ENCODE results near the gene INKA2. TPM values are rescaled to one million over a fixed set of nuclear protein-coding genes. Genes with fewer than 3 reads are reported as not detected.

The INKA2 gene
- total and polyA plus RNA-seq, 2 donors (not counting 1 experiment from before 2014, with no cell fraction given): 3.5 to 25.4 TPM

- Histone ChIP-seq H3K27me3 (ENCODE audit: control insufficient read depth, insufficient read depth, low read length) (no peaks in the 10 kb centered on the region), H3K79me2 (ENCODE audit: control insufficient read depth, insufficient read depth, low read length) (peaks cover 57% of the 10 kb centered on the region), H3K4me2 (ENCODE audit: extremely low read depth, insufficient read depth, low read length) (peak overlapping the region; percentile 45), H3K9ac (ENCODE audit: insufficient read depth, low read length) (peak overlapping the region; percentile 47), H3K4me3 (replicated peaks in 1 of 4; ENCODE audit: control extremely low read depth in 1 of 4, insufficient read depth in 1 of 4, low read depth in 3 of 4, low read length in 4 of 4) (no peak overlapping the region), H3K4me1 (ENCODE audit: control insufficient read depth, extremely low read depth, insufficient read depth, low read length) (peaks cover 35% of the 10 kb centered on the region), H4K20me1 (ENCODE audit: control insufficient read depth, extremely low read depth, insufficient read depth, low read length) (no peaks in the 10 kb centered on the region), H3K9me3 (ENCODE audit: control insufficient read depth, insufficient read depth, low read depth, low read length) (no peaks in the 10 kb centered on the region), H3K27ac (ENCODE audit: insufficient read depth, low read length) (peak overlapping the region; percentile 83), H2AFZ (ENCODE audit: low read length) (no peak overlapping the region), H3K36me3 (ENCODE audit: control insufficient read depth, insufficient read depth, low read length) (peaks cover 4% of the 10 kb centered on the region)
- DNase-seq (ENCODE audit: low read depth in 2 of 2): no peak
- TF ChIP-seq CTCF (conservative IDR thresholded peaks at IDR 0.05 in 1 of 2, IDR thresholded peaks at IDR 0.05 in 1 of 2; ENCODE audit: low read depth in 1 of 2, low read length in 2 of 2) (no peak), EZH2 (IDR thresholded peaks at IDR 0.05; ENCODE audit: low read length, missing control alignments) (no peak)
Observed at GRCh38 chr1:111732718-111733117, 6.5 kb downstream of the INKA2 start.

DNA sequence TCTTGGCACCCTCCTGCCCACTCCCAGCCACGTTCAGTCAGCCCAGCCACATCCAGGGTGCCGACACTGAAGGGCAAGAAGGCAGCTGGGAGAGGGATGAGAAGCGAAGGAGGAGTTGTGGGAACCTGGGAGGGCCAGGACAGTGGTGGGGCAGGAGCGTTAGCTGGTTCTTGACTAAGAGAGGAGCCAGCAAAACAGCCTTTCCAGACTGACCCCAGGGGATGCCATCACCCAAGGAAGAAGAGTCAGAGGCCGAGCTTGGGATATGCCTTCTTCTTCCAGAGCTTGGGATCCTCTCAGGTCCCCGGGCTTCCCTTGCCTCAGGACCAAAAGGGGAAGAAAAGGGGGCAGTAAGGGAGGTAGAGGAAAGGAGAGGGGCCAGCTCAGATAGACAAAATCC, 7.2 kb downstream of the INKA2 start:
- no peak overlapping the region for H2AFZ ChIP-seq (ENCODE audit: low read length)
- H3K27me3 ChIP-seq (ENCODE audit: control insufficient read depth, insufficient read depth, low read length): no peaks in the 10 kb centered on the region
- H3K9me3 ChIP-seq (ENCODE audit: control insufficient read depth, insufficient read depth, low read depth, low read length): no peaks in the 10 kb centered on the region
- H4K20me1 ChIP-seq (ENCODE audit: control insufficient read depth, extremely low read depth, insufficient read depth, low read length): no peaks in the 10 kb centered on the region
- H3K4me1 ChIP-seq (ENCODE audit: control insufficient read depth, extremely low read depth, insufficient read depth, low read length): peaks cover 33% of the 10 kb centered on the region
- H3K27ac ChIP-seq (ENCODE audit: insufficient read depth, low read length): no peak overlapping the region
- no peak overlapping the region for H3K4me3 ChIP-seq (replicated peaks in 1 of 4; ENCODE audit: control extremely low read depth in 1 of 4, insufficient read depth in 1 of 4, low read depth in 3 of 4, low read length in 4 of 4)
- TF ChIP-seq EZH2 (IDR thresholded peaks at IDR 0.05; ENCODE audit: low read length, missing control alignments): no peak
- no peak for TF ChIP-seq CTCF (conservative IDR thresholded peaks at IDR 0.05 in 1 of 2, IDR thresholded peaks at IDR 0.05 in 1 of 2; ENCODE audit: low read depth in 1 of 2, low read length in 2 of 2)
- peaks cover 7% of the 10 kb centered on the region for H3K36me3 ChIP-seq (ENCODE audit: control insufficient read depth, insufficient read depth, low read length)
- H3K9ac ChIP-seq (ENCODE audit: insufficient read depth, low read length): no peak overlapping the region
- no peak for DNase-seq (ENCODE audit: low read depth in 2 of 2)
- peaks cover 49% of the 10 kb centered on the region for H3K79me2 ChIP-seq (ENCODE audit: control insufficient read depth, insufficient read depth, low read length)
- no peak overlapping the region for H3K4me2 ChIP-seq (ENCODE audit: extremely low read depth, insufficient read depth, low read length)

GRCh38 chr1:111730706-111731105, 8.5 kb downstream of the INKA2 start:
- Histone ChIP-seq H3K36me3 (ENCODE audit: control insufficient read depth, insufficient read depth, low read length) (peaks cover 10% of the 10 kb centered on the region), H3K4me1 (ENCODE audit: control insufficient read depth, extremely low read depth, insufficient read depth, low read length) (peaks cover 24% of the 10 kb centered on the region), H3K4me3 (replicated peaks in 1 of 4; ENCODE audit: control extremely low read depth in 1 of 4, insufficient read depth in 1 of 4, low read depth in 3 of 4, low read length in 4 of 4) (no peak overlapping the region), H3K9me3 (ENCODE audit: control insufficient read depth, insufficient read depth, low read depth, low read length) (no peaks in the 10 kb centered on the region), H3K4me2 (ENCODE audit: extremely low read depth, insufficient read depth, low read length) (no peak overlapping the region), H3K9ac (ENCODE audit: insufficient read depth, low read length) (no peak overlapping the region), H2AFZ (ENCODE audit: low read length) (no peak overlapping the region), H3K79me2 (ENCODE audit: control insufficient read depth, insufficient read depth, low read length) (peaks cover 39% of the 10 kb centered on the region), H4K20me1 (ENCODE audit: control insufficient read depth, extremely low read depth, insufficient read depth, low read length) (no peaks in the 10 kb centered on the region), H3K27me3 (ENCODE audit: control insufficient read depth, insufficient read depth, low read length) (no peaks in the 10 kb centered on the region), H3K27ac (ENCODE audit: insufficient read depth, low read length) (no peak overlapping the region)
- DNase-seq (ENCODE audit: low read depth in 2 of 2): no peak
- no peak for TF ChIP-seq CTCF (conservative IDR thresholded peaks at IDR 0.05 in 1 of 2, IDR thresholded peaks at IDR 0.05 in 1 of 2; ENCODE audit: low read depth in 1 of 2, low read length in 2 of 2)
- no peak for TF ChIP-seq EZH2 (IDR thresholded peaks at IDR 0.05; ENCODE audit: low read length, missing control alignments)

Data from fibroblast of lung (primary cell).